Measurements from ENCODE around the gene SDK1. TPM values are rescaled to one million over a fixed set of nuclear protein-coding genes. Genes with fewer than 3 reads are reported as not detected.

The SDK1 gene
- total RNA-seq, 1 donor from 2014 or later, result 5.4 TPM

DNA sequence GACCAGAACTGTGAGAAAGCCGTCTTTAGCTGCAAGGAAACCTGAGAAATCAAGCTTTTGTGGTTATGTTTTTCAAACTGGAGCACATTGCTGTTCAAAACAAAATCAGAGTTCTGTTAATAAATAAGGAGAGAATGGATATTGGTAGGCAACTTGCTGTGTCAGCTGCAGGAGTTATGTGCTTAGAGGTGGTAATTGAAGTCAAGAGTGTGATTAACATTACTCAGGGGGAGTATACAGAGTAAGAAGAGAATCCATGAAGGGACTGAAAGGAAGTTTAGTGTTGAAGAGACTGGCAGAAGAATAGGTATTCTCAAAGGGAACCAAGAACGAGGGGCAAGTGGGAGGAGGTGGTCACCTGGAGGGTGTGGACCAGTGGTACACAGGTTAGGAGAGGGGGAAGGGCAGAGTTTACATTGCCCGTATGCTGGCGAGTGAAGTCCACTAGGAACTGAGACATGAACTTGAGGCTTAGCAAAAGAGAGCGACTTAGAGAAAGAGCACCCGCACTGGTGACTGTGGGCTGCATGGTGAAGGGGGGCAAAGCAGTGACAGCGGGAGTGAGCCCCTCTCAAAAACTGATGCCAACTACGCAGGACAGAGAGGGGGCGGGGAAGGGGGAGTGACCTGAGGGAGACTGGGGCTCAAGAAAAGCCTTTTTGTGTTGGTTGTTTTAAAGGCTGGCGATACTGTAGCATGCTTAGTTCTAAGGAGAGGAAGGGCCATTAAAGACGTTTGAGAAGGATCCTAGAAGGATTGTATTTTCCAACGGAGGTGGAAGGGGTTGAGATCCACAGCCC lies 80.0 kb downstream of the SDK1 start:
- Mint-ChIP-seq H3K4me3 (ENCODE audit: unreplicated experiment) (no peak overlapping the region), H3K9me3 (ENCODE audit: unreplicated experiment) (no peaks in the 10 kb centered on the region), H3K27ac (ENCODE audit: unreplicated experiment) (no peak overlapping the region), H3K27me3 (ENCODE audit: unreplicated experiment) (no peaks in the 10 kb centered on the region), H3K4me1 (ENCODE audit: unreplicated experiment) (no peaks in the 10 kb centered on the region), H3K36me3 (ENCODE audit: unreplicated experiment) (no peaks in the 10 kb centered on the region)
- TF ChIP-seq, protein P1, sequence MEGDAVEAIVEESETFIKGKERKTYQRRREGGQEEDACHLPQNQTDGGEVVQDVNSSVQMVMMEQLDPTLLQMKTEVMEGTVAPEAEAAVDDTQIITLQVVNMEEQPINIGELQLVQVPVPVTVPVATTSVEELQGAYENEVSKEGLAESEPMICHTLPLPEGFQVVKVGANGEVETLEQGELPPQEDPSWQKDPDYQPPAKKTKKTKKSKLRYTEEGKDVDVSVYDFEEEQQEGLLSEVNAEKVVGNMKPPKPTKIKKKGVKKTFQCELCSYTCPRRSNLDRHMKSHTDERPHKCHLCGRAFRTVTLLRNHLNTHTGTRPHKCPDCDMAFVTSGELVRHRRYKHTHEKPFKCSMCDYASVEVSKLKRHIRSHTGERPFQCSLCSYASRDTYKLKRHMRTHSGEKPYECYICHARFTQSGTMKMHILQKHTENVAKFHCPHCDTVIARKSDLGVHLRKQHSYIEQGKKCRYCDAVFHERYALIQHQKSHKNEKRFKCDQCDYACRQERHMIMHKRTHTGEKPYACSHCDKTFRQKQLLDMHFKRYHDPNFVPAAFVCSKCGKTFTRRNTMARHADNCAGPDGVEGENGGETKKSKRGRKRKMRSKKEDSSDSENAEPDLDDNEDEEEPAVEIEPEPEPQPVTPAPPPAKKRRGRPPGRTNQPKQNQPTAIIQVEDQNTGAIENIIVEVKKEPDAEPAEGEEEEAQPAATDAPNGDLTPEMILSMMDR (IDR thresholded peaks at IDR 0.05), result no peak
- no peak for DNase-seq (ENCODE audit: extremely low spot score, unreplicated experiment)

DNA sequence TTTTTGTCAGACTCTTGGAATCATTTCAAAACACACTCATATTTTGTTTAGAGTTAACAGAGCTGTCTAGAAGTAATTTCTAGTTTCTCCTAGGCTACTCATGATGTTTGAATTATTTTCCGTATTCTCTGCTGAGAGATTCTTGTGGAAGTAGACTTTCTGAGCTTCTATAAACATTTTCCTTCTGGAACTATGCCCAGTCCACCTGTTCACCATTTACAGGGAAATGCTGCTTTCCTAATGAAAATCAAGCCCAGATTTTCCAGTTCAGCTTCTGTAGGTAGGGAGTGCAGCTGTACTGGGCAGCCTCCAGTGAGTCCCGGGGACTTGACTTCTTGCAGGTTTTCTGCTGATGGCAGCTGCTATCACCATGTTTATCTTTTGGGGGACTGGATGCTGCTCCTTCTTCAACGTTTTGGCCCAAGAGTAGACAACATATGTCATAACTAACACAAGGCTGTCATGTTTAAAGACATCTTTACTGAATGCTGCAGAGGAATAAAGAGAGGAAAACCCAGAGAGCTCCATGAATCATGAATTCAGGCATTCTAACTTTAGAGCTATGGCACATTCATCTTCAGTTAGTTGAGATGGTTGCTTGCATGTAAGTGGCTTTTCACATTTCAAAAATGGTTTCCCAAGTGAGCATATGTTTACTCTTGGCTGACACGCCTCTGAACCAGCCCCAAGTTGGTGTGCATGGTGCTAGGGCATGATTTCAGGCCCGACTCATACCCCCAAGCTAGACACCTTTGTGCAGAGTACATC lies 85.6 kb downstream of the SDK1 start:
- TF ChIP-seq, protein P1 (IDR thresholded peaks at IDR 0.05), result no peak
- H3K27me3 Mint-ChIP-seq (ENCODE audit: unreplicated experiment), result no peaks in the 10 kb centered on the region
- H3K36me3 Mint-ChIP-seq (ENCODE audit: unreplicated experiment), result no peaks in the 10 kb centered on the region
- DNase-seq (ENCODE audit: extremely low spot score, unreplicated experiment), result no peak
- H3K9me3 Mint-ChIP-seq (ENCODE audit: unreplicated experiment), result peaks cover 10% of the 10 kb centered on the region
- H3K4me3 Mint-ChIP-seq (ENCODE audit: unreplicated experiment), result no peak overlapping the region
- H3K4me1 Mint-ChIP-seq (ENCODE audit: unreplicated experiment), result peaks cover 4% of the 10 kb centered on the region
- H3K27ac Mint-ChIP-seq (ENCODE audit: unreplicated experiment), result no peak overlapping the region

DNA sequence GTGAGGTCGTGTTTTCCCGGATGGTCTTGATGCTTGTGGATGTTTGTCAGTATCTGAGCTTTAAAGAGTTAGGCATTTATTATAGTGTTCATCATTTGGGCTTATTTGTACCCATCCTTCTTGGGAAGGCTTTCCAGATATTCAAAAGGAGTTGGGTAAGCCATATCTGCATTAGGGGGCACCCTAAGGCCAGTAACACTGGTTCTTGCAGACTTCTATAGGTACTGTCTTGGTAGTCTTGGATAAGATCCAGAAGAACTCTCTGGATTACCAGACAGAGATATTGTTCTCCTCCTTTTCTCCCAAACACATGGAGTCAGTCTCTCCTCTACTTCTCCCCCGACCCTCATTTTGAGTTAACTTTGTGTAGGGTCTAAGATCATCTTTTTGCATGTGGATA lies 92.8 kb downstream of the SDK1 start:
- DNase-seq (ENCODE audit: extremely low spot score, unreplicated experiment), result no peak
- no peak overlapping the region for H3K27ac Mint-ChIP-seq (ENCODE audit: unreplicated experiment)
- TF ChIP-seq, protein P1 (IDR thresholded peaks at IDR 0.05), result no peak
- no peaks in the 10 kb centered on the region for H3K27me3 Mint-ChIP-seq (ENCODE audit: unreplicated experiment)
- peaks cover 11% of the 10 kb centered on the region for H3K36me3 Mint-ChIP-seq (ENCODE audit: unreplicated experiment)
- peaks cover 32% of the 10 kb centered on the region for H3K9me3 Mint-ChIP-seq (ENCODE audit: unreplicated experiment)
- no peak overlapping the region for H3K4me3 Mint-ChIP-seq (ENCODE audit: unreplicated experiment)
- no peaks in the 10 kb centered on the region for H3K4me1 Mint-ChIP-seq (ENCODE audit: unreplicated experiment)

DNA sequence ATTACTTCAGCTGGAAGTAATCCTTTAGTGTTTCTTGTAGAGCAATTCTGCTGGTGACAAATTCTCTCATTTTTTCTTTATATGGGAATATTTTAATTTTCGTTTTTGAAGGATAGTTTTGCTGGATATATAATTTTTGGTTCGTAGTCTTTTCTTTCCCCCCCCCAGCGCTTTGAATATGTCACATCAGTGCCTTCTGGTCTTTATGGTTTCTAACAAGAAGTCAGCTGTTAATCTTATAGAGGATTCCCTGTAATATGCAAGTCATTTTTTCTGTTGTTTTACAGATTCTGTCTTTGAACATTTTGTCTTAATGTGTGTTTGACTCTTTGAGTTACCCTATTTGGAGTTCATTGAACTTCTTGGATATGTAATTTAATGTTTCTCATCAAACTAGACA lies 96.3 kb downstream of the SDK1 start:
- peaks cover 11% of the 10 kb centered on the region for H3K36me3 Mint-ChIP-seq (ENCODE audit: unreplicated experiment)
- no peaks in the 10 kb centered on the region for H3K4me1 Mint-ChIP-seq (ENCODE audit: unreplicated experiment)
- peaks cover 28% of the 10 kb centered on the region for H3K9me3 Mint-ChIP-seq (ENCODE audit: unreplicated experiment)
- DNase-seq (ENCODE audit: extremely low spot score, unreplicated experiment), result no peak
- TF ChIP-seq, protein P1 (IDR thresholded peaks at IDR 0.05), result no peak
- no peak overlapping the region for H3K27ac Mint-ChIP-seq (ENCODE audit: unreplicated experiment)
- no peak overlapping the region for H3K4me3 Mint-ChIP-seq (ENCODE audit: unreplicated experiment)
- no peaks in the 10 kb centered on the region for H3K27me3 Mint-ChIP-seq (ENCODE audit: unreplicated experiment)

DNA sequence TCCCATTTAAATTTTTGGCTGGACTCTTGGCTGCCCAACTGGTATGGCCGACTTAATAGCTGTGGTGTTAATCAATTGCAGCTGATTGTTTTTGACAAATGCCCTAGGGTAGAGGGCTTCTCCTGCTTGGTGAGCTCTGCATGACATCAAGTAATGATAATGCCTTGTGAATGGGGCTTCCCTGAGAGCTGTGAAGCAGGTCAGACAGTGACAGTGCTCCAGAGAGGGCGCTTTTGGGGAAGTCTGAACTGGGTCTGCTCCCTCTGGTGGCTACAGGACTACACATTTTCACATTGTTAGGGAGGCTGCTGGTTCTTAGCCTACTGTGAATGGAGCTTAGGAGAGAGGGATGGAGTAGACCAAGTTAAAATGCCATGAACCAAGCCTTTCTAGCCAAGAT lies 98.8 kb downstream of the SDK1 start:
- H3K36me3 Mint-ChIP-seq (ENCODE audit: unreplicated experiment), result peaks cover 7% of the 10 kb centered on the region
- DNase-seq (ENCODE audit: extremely low spot score, unreplicated experiment), result no peak
- H3K9me3 Mint-ChIP-seq (ENCODE audit: unreplicated experiment), result peaks cover 21% of the 10 kb centered on the region

More for the DNA sequence above, 98.8 kb downstream of the SDK1 start:
- peaks cover 7% of the 10 kb centered on the region for H3K4me1 Mint-ChIP-seq (ENCODE audit: unreplicated experiment)
- H3K4me3 Mint-ChIP-seq (ENCODE audit: unreplicated experiment), result no peak overlapping the region
- no peaks in the 10 kb centered on the region for H3K27me3 Mint-ChIP-seq (ENCODE audit: unreplicated experiment)
- no peak overlapping the region for H3K27ac Mint-ChIP-seq (ENCODE audit: unreplicated experiment)
- TF ChIP-seq, protein P1 (IDR thresholded peaks at IDR 0.05), result peak; percentile 14

Measured in osteocyte (in vitro differentiated cells).